ENCODE results near the gene ZNF717.

DNA sequence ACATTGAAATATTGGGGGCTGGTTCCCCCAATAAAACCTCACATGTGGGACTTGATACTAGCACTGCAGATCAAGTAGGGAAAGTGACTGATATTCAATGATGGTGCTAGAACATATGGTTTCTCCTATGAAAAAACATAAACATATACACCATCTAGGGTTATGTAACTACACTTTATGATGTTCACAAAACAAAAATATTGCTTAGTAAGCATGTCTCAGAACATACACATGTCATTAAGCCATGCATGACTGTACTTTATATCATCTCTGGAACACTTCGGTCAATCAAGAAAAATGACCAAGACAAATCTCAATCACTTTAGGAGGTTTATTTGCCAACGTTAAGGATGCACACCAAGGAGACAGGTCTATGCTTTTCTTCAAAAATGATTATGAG is 57.4 kb downstream of the ZNF717 start:
- TF ChIP-seq POLR2AphosphoS5 (IDR thresholded peaks at IDR 0.05): no peak
- no peak for TF ChIP-seq CTCF (IDR thresholded peaks at IDR 0.05)
- TF ChIP-seq EP300 (IDR thresholded peaks at IDR 0.05): no peak
